Gastroesophageal sphincter (tissue), 3 donors: ENCODE measurements around the gene UBE2S.

Experiments used
- EP300 ChIP-seq: sonication (generic); formaldehyde crosslinking; IDR thresholded peaks from one replicate; pipeline ENCODE4 v1.6.1; 2017; ENCODE audit warnings: antibody characterized with exemption, mild to moderate bottlenecking
- POLR2A ChIP-seq, 2 donors: fragments of 450-650 bp; IDR thresholded peaks; one replicate each; pipeline ENCODE4 v1.6.1; 2017; ENCODE audit warnings: antibody characterized with exemption in 2 of 2, mild to moderate bottlenecking in 2 of 2, moderate library complexity in 1 of 2
- POLR2AphosphoS5 ChIP-seq: sonication (generic); formaldehyde crosslinking; IDR thresholded peaks from one replicate; pipeline ENCODE4 v1.6.1; 2017; ENCODE audit warnings: antibody characterized with exemption
- TF ChIP-seq, protein P1 (sequence below), 4 experiments: fragments of 200-600 bp in 2 of 4; fragments of 450-650 bp in 2 of 4; sonication (generic) in 1 of 4; IDR thresholded peaks; one replicate each; pipeline ENCODE4 v1.5.1; 2017 to 2019; ENCODE audit warnings: antibody characterized with exemption in 4 of 4, mild to moderate bottlenecking in 2 of 4, moderate library complexity in 2 of 4

DNA sequence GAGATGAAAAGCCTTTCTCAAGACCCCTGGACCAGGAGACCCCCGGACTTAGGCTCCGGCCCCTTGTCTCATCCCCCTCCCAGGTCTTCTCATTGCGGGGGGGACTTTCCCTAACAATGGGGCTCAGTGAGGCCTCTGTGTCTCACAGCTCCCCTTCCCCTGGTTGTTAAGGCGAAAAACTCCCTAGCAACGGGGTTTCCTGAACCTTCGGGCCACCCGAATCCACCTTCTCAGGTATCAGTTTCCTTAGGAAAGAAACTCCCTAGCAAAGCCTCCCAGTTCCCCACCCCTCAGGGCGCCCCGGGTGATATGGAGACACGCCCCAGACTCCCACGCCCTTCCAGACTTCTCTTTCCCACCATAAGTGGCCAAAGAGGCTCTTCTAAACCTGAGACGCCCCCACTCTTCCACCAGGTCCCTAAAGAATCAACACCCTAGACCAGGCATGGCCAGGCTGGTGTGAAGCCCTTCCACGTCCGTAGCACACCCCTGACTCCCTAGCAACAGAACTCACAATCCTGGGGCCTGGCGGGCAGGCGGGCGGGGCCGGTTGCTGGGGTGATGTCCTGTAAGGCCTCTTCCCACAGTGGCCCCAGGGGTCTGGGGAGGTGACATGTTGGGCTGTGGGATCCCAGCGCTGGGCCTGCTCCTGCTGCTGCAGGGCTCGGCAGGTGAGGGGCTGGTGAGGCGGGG, 31.2 kb downstream of the UBE2S start, which contains the start of gene TMEM190:
- TF ChIP-seq, protein P1, sequence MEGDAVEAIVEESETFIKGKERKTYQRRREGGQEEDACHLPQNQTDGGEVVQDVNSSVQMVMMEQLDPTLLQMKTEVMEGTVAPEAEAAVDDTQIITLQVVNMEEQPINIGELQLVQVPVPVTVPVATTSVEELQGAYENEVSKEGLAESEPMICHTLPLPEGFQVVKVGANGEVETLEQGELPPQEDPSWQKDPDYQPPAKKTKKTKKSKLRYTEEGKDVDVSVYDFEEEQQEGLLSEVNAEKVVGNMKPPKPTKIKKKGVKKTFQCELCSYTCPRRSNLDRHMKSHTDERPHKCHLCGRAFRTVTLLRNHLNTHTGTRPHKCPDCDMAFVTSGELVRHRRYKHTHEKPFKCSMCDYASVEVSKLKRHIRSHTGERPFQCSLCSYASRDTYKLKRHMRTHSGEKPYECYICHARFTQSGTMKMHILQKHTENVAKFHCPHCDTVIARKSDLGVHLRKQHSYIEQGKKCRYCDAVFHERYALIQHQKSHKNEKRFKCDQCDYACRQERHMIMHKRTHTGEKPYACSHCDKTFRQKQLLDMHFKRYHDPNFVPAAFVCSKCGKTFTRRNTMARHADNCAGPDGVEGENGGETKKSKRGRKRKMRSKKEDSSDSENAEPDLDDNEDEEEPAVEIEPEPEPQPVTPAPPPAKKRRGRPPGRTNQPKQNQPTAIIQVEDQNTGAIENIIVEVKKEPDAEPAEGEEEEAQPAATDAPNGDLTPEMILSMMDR (IDR thresholded peaks at IDR 0.05): no peak
- no peak for TF ChIP-seq POLR2A (IDR thresholded peaks at IDR 0.05)
- no peak for TF ChIP-seq POLR2AphosphoS5
- no peak for TF ChIP-seq EP300
